ENCODE results near the gene C6. TPM values are rescaled to one million over a fixed set of nuclear protein-coding genes. Genes with fewer than 3 reads are reported as not detected.

C6 gene
- total and polyA plus RNA-seq, 2 of the 8 experiments (the other 6 are each of a cell fraction or from before 2014, with no cell fraction given) = not detected

DNA sequence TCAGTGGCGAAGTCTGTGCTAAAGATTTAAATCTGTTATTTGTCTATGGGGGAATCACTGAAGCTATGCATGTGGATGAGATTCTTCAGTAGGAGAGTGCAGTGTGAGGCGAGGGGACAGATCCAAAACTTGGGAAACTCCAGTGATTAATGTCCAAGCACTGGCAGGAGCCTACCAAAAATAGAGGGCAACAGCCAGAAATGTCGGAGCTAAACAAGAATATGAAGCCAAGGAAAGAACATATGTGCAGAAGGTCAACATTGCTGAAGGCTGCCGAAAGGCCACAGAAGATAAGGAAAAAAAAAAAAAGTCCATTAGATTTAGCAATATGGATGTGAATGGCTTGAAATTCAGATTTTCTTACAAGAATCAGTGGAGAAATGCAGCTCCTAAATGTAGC is 61.8 kb downstream of the C6 start:
- WGBS, 2 experiments (ENCODE audit: extremely low coverage in 1 of 2, insufficient coverage in 1 of 2, insufficient read length in 1 of 2, insufficient replicate concordance in 2 of 2, low coverage in 1 of 2, low lambda C conversion rate in 2 of 2, missing lambda C conversion rate in 1 of 2) = 93% methylated on average over 4 of the region's 4 CpGs; no CpG with 5 or more reads in 1 of the 2 experiments
- no peak for TF ChIP-seq KDM1A (IDR thresholded peaks at IDR 0.05; ENCODE audit: borderline replicate concordance, low read length)

More for the DNA sequence above, 61.8 kb downstream of the C6 start:
- no peaks in the 10 kb centered on the region for H3K36me3 ChIP-seq (ENCODE audit: control insufficient read depth in 2 of 4, insufficient read depth in 4 of 4, low read length in 3 of 4)
- H2BK12ac ChIP-seq (ENCODE audit: low read depth, low read length) = no peak overlapping the region
- H3K9me3 ChIP-seq (ENCODE audit: insufficient read depth in 2 of 2, low read depth in 1 of 2, low read length in 1 of 2) = no peaks in the 10 kb centered on the region
- H2AK5ac ChIP-seq (ENCODE audit: low read depth, low read length) = no peak overlapping the region
- no peak for DNase-seq (ENCODE audit: low read depth in 1 of 2, low spot score in 2 of 2)
- H4K20me1 ChIP-seq (replicated peaks in 1 of 2; ENCODE audit: control insufficient read depth in 1 of 2, insufficient read depth in 2 of 2, low read length in 2 of 2) = no peaks in the 10 kb centered on the region
- H3K4ac ChIP-seq (replicated peaks; ENCODE audit: insufficient read length, low read depth, low read length) = no peak overlapping the region
- no peak overlapping the region for H2BK120ac ChIP-seq (replicated peaks; ENCODE audit: low read depth, low read length)
- no peaks in the 10 kb centered on the region for H3K23me2 ChIP-seq (ENCODE audit: low read depth, low read length)
- H3K9ac ChIP-seq (replicated peaks in 1 of 4; ENCODE audit: extremely low read depth in 1 of 4, low read depth in 3 of 4, low read length in 3 of 4) = no peak overlapping the region
- no peak overlapping the region for H4K8ac ChIP-seq (ENCODE audit: extremely low read depth, insufficient read depth, low read length)
- H3K23ac ChIP-seq (ENCODE audit: insufficient read length) = no peak overlapping the region
- no peak overlapping the region for H3K18ac ChIP-seq (ENCODE audit: extremely low read depth, low read length)
- no peak overlapping the region for H2BK20ac ChIP-seq (ENCODE audit: low read length)
- H3K27me3 ChIP-seq (replicated peaks in 1 of 4; ENCODE audit: control insufficient read depth in 3 of 4, extremely low read depth in 1 of 4, insufficient read depth in 3 of 4, low read length in 3 of 4) = no peaks in the 10 kb centered on the region
- ChIA-PET CTCF (ENCODE audit: partially characterized antibody) (interaction anchor here (0.6 to 1.3 kb wide), 4 partner anchors 27 to 1664 kb away, joined by 3 to 5 read pairs (median 3); no protein-coding TSS in a partner anchor), POLR2A (ENCODE audit: partially characterized antibody) (no interaction called here)
- H3K14ac ChIP-seq (ENCODE audit: insufficient read length) = no peak overlapping the region
- H3K4me1 ChIP-seq (replicated peaks in 1 of 4; ENCODE audit: control insufficient read depth in 3 of 4, insufficient read depth in 4 of 4, low read length in 3 of 4) = no peaks in the 10 kb centered on the region
- H2AFZ ChIP-seq (ENCODE audit: low read length) = no peak overlapping the region
- no peak overlapping the region for H3K4me2 ChIP-seq (ENCODE audit: insufficient read depth in 1 of 2, low read depth in 2 of 2, low read length in 2 of 2)
- FAIRE-seq = no peak
- H3K56ac ChIP-seq (replicated peaks; ENCODE audit: insufficient read length, low read depth, low read length) = no peak overlapping the region
- H3K79me2 ChIP-seq (ENCODE audit: control insufficient read depth in 1 of 2, insufficient read depth in 2 of 2, low read length in 2 of 2) = no peaks in the 10 kb centered on the region
- H2BK15ac ChIP-seq (ENCODE audit: low read length) = no peak overlapping the region
- no peaks in the 10 kb centered on the region for H3K79me1 ChIP-seq (ENCODE audit: low read depth, low read length)
- no peak overlapping the region for H4K5ac ChIP-seq (ENCODE audit: insufficient read length, low read depth, low read length)
- no peak overlapping the region for H4K91ac ChIP-seq (replicated peaks; ENCODE audit: insufficient read length, low read length)
- no peak overlapping the region for H2BK5ac ChIP-seq (ENCODE audit: low read depth, low read length)
- no peak overlapping the region for H3K4me3 ChIP-seq (ENCODE audit: extremely low read depth in 1 of 4, insufficient read depth in 2 of 4, low read depth in 3 of 4, low read length in 4 of 4)
- H3K27ac ChIP-seq (ENCODE audit: low read depth, low read length) = no peak overlapping the region

Measured in H1 (cell line).